ENCODE measurements around the gene C16orf96. TPM values are rescaled to one million over a fixed set of nuclear protein-coding genes. Genes with fewer than 3 reads are reported as not detected.

C16orf96 gene
- total RNA-seq, 3 donors from 2014 or later = not detected

GRCh38 chr16:4613636-4614570 lies 57.8 kb downstream of the C16orf96 start:
- intact Hi-C loops (cut with DNase I, micrococcal nuclease) = no loop called here
- peak in 1 of 3 donors; percentile 35 for DNase-seq
- ATAC-seq = no peak
- H3K4me3 ChIP-seq = peak overlapping the region; percentile 90
- peaks cover 27% of the 10 kb centered on the region for H3K4me1 ChIP-seq (ENCODE audit: low read depth)
- H3K9me3 ChIP-seq = no peaks in the 10 kb centered on the region
- no peak for TF ChIP-seq CTCF (IDR thresholded peaks at IDR 0.05)
- no peaks in the 10 kb centered on the region for H3K36me3 ChIP-seq (ENCODE audit: low read depth)

DNA sequence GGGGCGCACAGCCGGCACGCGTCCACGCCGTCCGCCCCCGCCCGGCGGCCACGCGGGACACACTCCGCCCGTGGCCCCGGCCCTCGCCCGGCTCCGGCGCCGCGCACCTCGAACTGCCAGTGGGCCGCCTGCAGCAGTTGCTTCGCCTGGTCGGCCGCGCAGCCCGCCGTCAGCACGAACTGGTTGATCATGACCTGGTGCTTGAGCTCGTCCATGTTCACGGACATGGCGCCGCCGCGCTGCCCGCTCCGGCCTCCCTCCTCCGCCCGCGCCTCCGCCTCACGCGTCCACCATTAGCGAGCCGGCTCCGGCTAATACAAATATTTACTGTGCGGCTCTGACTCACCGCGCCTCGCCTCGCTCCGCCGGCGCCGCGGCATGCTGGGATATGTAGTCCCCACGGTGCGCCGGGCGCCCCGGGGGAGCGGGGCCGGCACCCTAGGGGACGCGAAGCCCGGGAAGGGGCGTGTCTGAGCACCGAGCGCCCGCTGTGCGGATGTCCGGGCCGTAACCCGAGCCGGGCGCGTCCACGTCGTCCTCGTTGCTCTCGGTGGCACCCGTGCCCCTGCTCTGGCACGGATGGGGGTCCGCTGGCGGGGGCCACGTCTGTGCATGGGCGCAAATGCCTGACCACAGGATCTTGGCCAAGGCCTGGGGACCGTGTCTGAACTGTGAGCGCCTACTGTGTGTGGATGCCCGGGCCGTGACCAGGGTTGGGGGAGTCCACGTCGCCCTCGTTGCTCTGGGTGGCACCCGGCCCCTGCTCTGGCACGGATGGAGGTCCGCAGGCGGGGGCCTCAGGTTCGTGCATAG lies 58.6 kb downstream of the C16orf96 start, which contains the start of gene UBALD1:
TSS of gene UBALD1 (minus strand) at position 318 of the 813 bp plus-strand sequence. CDS start at position 227, 91 bp downstream.
- H3K9me3 ChIP-seq = no peaks in the 10 kb centered on the region
- peak; percentile 74 for ATAC-seq
- H3K36me3 ChIP-seq (ENCODE audit: low read depth) = no peaks in the 10 kb centered on the region
- H3K4me1 ChIP-seq (ENCODE audit: low read depth) = peaks cover 27% of the 10 kb centered on the region
- no peak for TF ChIP-seq CTCF (IDR thresholded peaks at IDR 0.05)
- H3K4me3 ChIP-seq = peak within 1 kb of the TSS; percentile 90
- peak; percentile 89 to 93 (median 91) for DNase-seq
- intact Hi-C loops (cut with DNase I, micrococcal nuclease) = no loop called here

- intact Hi-C loops (cut with DNase I, micrococcal nuclease) = no loop called here
- H3K36me3 ChIP-seq (ENCODE audit: low read depth) = no peaks in the 10 kb centered on the region
- H3K4me3 ChIP-seq = no peak overlapping the region
- DNase-seq (peak; percentile 50 to 83 (median 69)), ATAC-seq (peak; percentile 5)
- peaks cover 27% of the 10 kb centered on the region for H3K4me1 ChIP-seq (ENCODE audit: low read depth)
- TF ChIP-seq CTCF (IDR thresholded peaks at IDR 0.05) = no peak
- H3K9me3 ChIP-seq = no peaks in the 10 kb centered on the region
Observed at GRCh38 chr16:4615384-4616046, 59.4 kb downstream of the C16orf96 start.

DNA sequence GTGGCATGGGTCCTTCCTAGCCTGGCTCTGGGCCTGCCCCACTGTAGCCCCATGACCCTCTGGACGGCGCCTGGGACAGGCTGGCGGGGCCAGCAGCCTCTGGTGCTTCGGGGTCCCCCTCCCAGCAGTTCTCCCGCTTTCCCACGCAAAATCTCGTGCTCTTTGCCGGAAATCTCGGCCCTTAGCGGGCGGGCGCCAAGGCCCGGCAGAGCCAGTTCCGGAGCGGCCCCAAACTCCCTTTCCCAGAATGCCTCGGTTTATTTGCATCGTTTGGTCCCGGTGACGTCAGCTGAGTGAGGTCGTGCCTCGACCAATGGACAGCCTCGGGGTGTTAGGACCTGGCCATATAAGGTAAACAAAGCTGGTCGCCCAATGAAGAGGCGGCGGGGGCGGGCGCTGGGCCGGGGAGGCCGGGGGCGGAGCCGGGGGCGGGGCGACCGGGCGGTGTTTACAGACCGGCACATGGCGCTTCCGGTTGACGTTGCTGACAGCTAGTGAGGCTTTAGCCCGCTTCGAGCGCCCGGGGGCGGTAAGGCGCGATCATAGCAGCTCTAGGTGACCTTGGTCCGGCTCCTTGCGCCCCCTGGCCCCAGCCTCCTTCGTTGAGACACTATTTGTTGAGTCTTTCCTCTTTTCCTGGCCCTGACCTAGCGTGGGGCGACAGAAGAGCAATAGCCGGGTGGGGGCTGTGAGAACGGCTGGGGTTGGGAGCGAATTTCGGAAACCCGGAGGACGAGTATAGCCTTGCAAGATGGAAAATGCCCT lies 60.1 kb downstream of the C16orf96 start:
- H3K4me1 ChIP-seq (ENCODE audit: low read depth) = peaks cover 27% of the 10 kb centered on the region
- intact Hi-C loops (cut with DNase I, micrococcal nuclease) = no loop called here

More for the DNA sequence above, 60.1 kb downstream of the C16orf96 start:
- Histone ChIP-seq H3K9me3 (no peaks in the 10 kb centered on the region), H3K36me3 (ENCODE audit: low read depth) (no peaks in the 10 kb centered on the region), H3K4me3 (peak overlapping the region; percentile 20)
- DNase-seq (peak; percentile 98 to 100 (median 100)), ATAC-seq (peak; percentile 90)
- TF ChIP-seq CTCF (IDR thresholded peaks at IDR 0.05) = peak; percentile 37
